ENCODE measurements around the gene MPHOSPH9.

DNA sequence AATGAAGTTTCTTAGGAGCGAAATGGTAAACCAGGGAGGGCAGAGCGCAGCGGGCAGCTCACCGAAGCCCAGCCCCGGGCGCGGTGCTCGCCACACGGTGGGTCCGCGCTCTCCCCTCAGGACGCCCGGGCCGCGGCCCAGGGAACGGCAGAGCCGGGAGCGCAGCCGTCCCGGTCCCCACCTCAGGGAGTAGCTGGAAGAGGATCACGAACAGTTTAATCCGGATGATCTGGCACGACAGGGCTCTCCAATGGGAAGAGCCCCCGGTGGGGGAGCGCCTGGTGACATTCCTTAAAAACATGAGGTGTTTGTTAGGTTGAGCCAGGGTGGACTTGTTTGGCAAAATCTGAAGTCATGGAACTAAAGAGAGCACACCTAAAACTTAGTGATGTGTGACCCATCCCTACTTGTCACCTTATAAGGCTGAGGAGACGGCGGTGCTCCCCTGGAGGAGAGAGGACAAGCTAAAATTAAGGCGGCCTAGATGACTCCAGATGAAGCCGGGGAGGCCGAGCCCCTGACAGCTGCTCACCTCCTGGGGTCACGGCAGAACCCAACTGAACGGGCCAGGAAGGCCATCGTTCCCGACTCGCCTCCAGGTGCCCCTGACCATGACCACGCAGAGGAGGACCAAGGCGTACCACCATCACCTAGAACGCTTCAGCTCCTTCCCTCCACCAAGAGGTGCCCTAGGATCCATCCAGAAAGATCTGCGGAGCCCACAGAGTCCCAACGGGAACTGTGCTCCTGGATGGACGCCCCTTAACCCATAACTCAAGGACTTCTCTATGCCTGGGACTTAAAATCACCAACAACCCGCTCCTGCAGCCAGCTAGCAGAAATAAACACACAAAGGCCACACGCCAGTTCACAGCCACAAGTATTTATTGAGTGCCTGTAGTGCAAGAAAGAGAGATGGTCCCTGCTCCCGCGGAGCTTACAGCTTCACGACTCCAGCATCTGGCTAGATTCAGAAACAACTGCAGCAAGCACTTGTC, 81.2 kb downstream of the MPHOSPH9 start:
- TF ChIP-seq EP300 (IDR thresholded peaks at IDR 0.05) (no peak), POLR2A (IDR thresholded peaks at IDR 0.05) (no peak), POLR2AphosphoS5 (IDR thresholded peaks at IDR 0.05) (no peak)
- TF ChIP-seq, protein P1, sequence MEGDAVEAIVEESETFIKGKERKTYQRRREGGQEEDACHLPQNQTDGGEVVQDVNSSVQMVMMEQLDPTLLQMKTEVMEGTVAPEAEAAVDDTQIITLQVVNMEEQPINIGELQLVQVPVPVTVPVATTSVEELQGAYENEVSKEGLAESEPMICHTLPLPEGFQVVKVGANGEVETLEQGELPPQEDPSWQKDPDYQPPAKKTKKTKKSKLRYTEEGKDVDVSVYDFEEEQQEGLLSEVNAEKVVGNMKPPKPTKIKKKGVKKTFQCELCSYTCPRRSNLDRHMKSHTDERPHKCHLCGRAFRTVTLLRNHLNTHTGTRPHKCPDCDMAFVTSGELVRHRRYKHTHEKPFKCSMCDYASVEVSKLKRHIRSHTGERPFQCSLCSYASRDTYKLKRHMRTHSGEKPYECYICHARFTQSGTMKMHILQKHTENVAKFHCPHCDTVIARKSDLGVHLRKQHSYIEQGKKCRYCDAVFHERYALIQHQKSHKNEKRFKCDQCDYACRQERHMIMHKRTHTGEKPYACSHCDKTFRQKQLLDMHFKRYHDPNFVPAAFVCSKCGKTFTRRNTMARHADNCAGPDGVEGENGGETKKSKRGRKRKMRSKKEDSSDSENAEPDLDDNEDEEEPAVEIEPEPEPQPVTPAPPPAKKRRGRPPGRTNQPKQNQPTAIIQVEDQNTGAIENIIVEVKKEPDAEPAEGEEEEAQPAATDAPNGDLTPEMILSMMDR (IDR thresholded peaks at IDR 0.05), result no peak

Measured in gastroesophageal sphincter (tissue), 3 donors.